Left lung (tissue), 10 donors: Measurements from ENCODE around the gene KCNIP4. TPM values are rescaled to one million over a fixed set of nuclear protein-coding genes. Genes with fewer than 3 reads are reported as not detected.

Source experiments
- ATAC-seq: fragments of 200-7000 bp; cut with Tn5 transposase; one replicate; pipeline ENCODE4 v1.9.1; 2020; ENCODE audit warnings: moderate library complexity
- DNase-seq, 4 donors: peaks; one replicate each; pipeline ENCODE4 v3.0.0-alpha.2; 2013 to 2020
- H3K27ac ChIP-seq, 2 donors: fragments of 200-600 bp; sonication (generic) in 1 of 2; one replicate each; pipeline versions ENCODE4 v1.5.0 to v1.8.0; 2020 to 2021
- H3K27me3 ChIP-seq, 2 donors: fragments of 200-600 bp; sonication (generic) in 1 of 2; one replicate each; pipeline versions ENCODE4 v1.5.0 to v1.8.0; 2020 to 2021
- H3K36me3 ChIP-seq, 2 donors: fragments of 200-600 bp; sonication (generic) in 1 of 2; one replicate each; pipeline versions ENCODE4 v1.5.0 to v1.8.0; 2020 to 2021
- H3K4me1 ChIP-seq, 2 donors: fragments of 200-600 bp; one replicate each; pipeline ENCODE4 v1.8.0; 2021
- H3K4me3 ChIP-seq, 2 donors: fragments of 200-600 bp; sonication (generic) in 1 of 2; one replicate each; pipeline versions ENCODE4 v1.5.0 to v1.8.0; 2020 to 2021; ENCODE audit warnings: mild to moderate bottlenecking in 1 of 2
- H3K9me3 ChIP-seq, 2 donors: fragments of 200-600 bp; sonication (generic) in 1 of 2; one replicate each; pipeline versions ENCODE4 v1.5.0 to v1.8.0; 2020 to 2021
- CTCF ChIP-seq, 2 donors: fragments of 200-600 bp; sonication (generic) in 1 of 2; IDR thresholded peaks; one replicate each; pipeline versions ENCODE4 v1.5.0 to v1.8.0; 2021; ENCODE audit warnings: antibody characterized with exemption in 2 of 2
- intact Hi-C, 2 donors: fragments of 100-400 bp; cut with DNase I; formaldehyde crosslinking; loops; one replicate each; pipeline versions ENCODE4 v1.11.2 to v1.14.2; 2022
- polyA plus RNA-seq, 6 donors: library from polyadenylated mRNA; unstranded; fragments of 120-200 nt; gene quantifications; one replicate each; pipeline ENCODE4 v1.2.1, GENCODE V29; 2013; ENCODE audit not compliant: insufficient read length in 6 of 6
- total RNA-seq, 2 donors: library from RNA; stranded (reverse); fragmentation: NEBNext Ultra II Directional; extraction: Animal tissue kit (Norgen Biotek cat#: 25700); gene quantifications; one replicate each; pipeline ENCODE4 v1.2.1, GENCODE V29; 2021
- donor health status: DM: no; HTN: yes; CAD: no.
- donor health status: DM: no; HTN: no; CAD: no.

The KCNIP4 gene
- total and polyA plus RNA-seq, 8 donors = 2.8 to 5.4 (median 4.9) TPM; not detected in 2

GRCh38 chr4:21181716-21182115, 766.9 kb downstream of the KCNIP4 start:
- H3K9me3 ChIP-seq = no peaks in the 10 kb centered on the region
- no peak overlapping the region for H3K27ac ChIP-seq
- H3K4me3 ChIP-seq = no peak overlapping the region
- TF ChIP-seq CTCF (IDR thresholded peaks at IDR 0.05) = no peak
- DNase-seq = no peak
- H3K27me3 ChIP-seq = no peaks in the 10 kb centered on the region
- intact Hi-C loops = no loop called here
- no peaks in the 10 kb centered on the region for H3K36me3 ChIP-seq
- ATAC-seq = no peak
- H3K4me1 ChIP-seq = no peaks in the 10 kb centered on the region

GRCh38 chr4:21177871-21178270, 770.7 kb downstream of the KCNIP4 start:
- intact Hi-C loops = no loop called here
- no peaks in the 10 kb centered on the region for H3K27me3 ChIP-seq
- no peak overlapping the region for H3K27ac ChIP-seq
- no peaks in the 10 kb centered on the region for H3K4me1 ChIP-seq
- no peaks in the 10 kb centered on the region for H3K36me3 ChIP-seq
- DNase-seq (no peak), ATAC-seq (no peak)
- no peak overlapping the region for H3K4me3 ChIP-seq
- no peak for TF ChIP-seq CTCF (IDR thresholded peaks at IDR 0.05)
- H3K9me3 ChIP-seq = no peaks in the 10 kb centered on the region

- Histone ChIP-seq H3K27ac (no peak overlapping the region), H3K4me3 (no peak overlapping the region)
- no peak for ATAC-seq
These were observed 771.5 kb downstream of the KCNIP4 start for GRCh38 chr4:21177092-21177491.

GRCh38 chr4:21167711-21168110, 780.9 kb downstream of the KCNIP4 start:
- intact Hi-C loops = no loop called here
- Histone ChIP-seq H3K4me1 (no peaks in the 10 kb centered on the region), H3K36me3 (no peaks in the 10 kb centered on the region), H3K27ac (no peak overlapping the region), H3K9me3 (no peaks in the 10 kb centered on the region), H3K4me3 (no peak overlapping the region), H3K27me3 (no peaks in the 10 kb centered on the region)
- ATAC-seq = no peak
- no peak for DNase-seq
- TF ChIP-seq CTCF (IDR thresholded peaks at IDR 0.05) = no peak

More at GRCh38 chr4:21177092-21177491, 771.5 kb downstream of the KCNIP4 start:
- DNase-seq = no peak
- no peaks in the 10 kb centered on the region for H3K9me3 ChIP-seq
- no peaks in the 10 kb centered on the region for H3K4me1 ChIP-seq
- intact Hi-C loops = no loop called here
- no peak for TF ChIP-seq CTCF (IDR thresholded peaks at IDR 0.05)
- no peaks in the 10 kb centered on the region for H3K36me3 ChIP-seq
- no peaks in the 10 kb centered on the region for H3K27me3 ChIP-seq

GRCh38 chr4:21155367-21155766, 793.2 kb downstream of the KCNIP4 start:
- intact Hi-C loops = no loop called here
- no peaks in the 10 kb centered on the region for H3K27me3 ChIP-seq
- no peak for TF ChIP-seq CTCF (IDR thresholded peaks at IDR 0.05)
- H3K4me1 ChIP-seq = no peaks in the 10 kb centered on the region
- no peaks in the 10 kb centered on the region for H3K9me3 ChIP-seq
- ATAC-seq (no peak), DNase-seq (no peak)
- H3K4me3 ChIP-seq = no peak overlapping the region
- no peaks in the 10 kb centered on the region for H3K36me3 ChIP-seq
- no peak overlapping the region for H3K27ac ChIP-seq
